Measurements from ENCODE around the gene RCHY1. TPM values are rescaled to one million over a fixed set of nuclear protein-coding genes. Genes with fewer than 3 reads are reported as not detected.
"Not testable (repeated sequence)": the region's sequence is repeated elsewhere in the genome, so short reads cannot be mapped to it uniquely, and the experiment has no call there.

The RCHY1 gene
- total and polyA plus RNA-seq, 4 donors = 19.9 to 33.5 (median 29.3) TPM

- Histone ChIP-seq H3K4me1 (ENCODE audit: control insufficient read depth in 1 of 2, insufficient read depth in 2 of 2, low read length in 2 of 2) (no peaks in the 10 kb centered on the region), H3K27me3 (ENCODE audit: control insufficient read depth in 1 of 2, insufficient read depth in 2 of 2, low read length in 1 of 2) (no peaks in the 10 kb centered on the region), H3K4me3 (ENCODE audit: low read length in 2 of 2) (no peak overlapping the region), H3K36me3 (ENCODE audit: control insufficient read depth in 1 of 2, insufficient read depth in 2 of 2, low read length in 1 of 2) (peaks cover 1 to 8% of the 10 kb centered on the region in 2 donors), H3K27ac (ENCODE audit: low read depth in 1 of 2, low read length in 2 of 2) (no peak overlapping the region), H3K9me3 (ENCODE audit: control insufficient read depth, low read length) (no peaks in the 10 kb centered on the region)
- 98 to 100% methylated on average over 1 of the region's 1 CpG for WGBS, 2 donors
- intact Hi-C loops (cut with DNase I) = no loop called here
- DNase-seq = no peak
- ATAC-seq (ENCODE audit: low FRiP score) = no peak
These were observed 11.7 kb upstream of the RCHY1 start for GRCh38 chr4:75525910-75526309.

GRCh38 chr4:75525086-75525485 is 10.9 kb upstream of the RCHY1 start:
- Histone ChIP-seq H3K4me3 (ENCODE audit: low read length in 2 of 2) (no peak overlapping the region), H3K36me3 (ENCODE audit: control insufficient read depth in 1 of 2, insufficient read depth in 2 of 2, low read length in 1 of 2) (peaks cover 0 to 4% of the 10 kb centered on the region in 2 donors), H3K27ac (ENCODE audit: low read depth in 1 of 2, low read length in 2 of 2) (no peak overlapping the region), H3K27me3 (ENCODE audit: control insufficient read depth in 1 of 2, insufficient read depth in 2 of 2, low read length in 1 of 2) (no peaks in the 10 kb centered on the region), H3K4me1 (ENCODE audit: control insufficient read depth in 1 of 2, insufficient read depth in 2 of 2, low read length in 2 of 2) (no peaks in the 10 kb centered on the region), H3K9me3 (ENCODE audit: control insufficient read depth, low read length) (no peaks in the 10 kb centered on the region)
- 82 to 92% methylated on average over 1 of the region's 1 CpG for WGBS, 2 donors
- ATAC-seq (ENCODE audit: low FRiP score) (no peak), DNase-seq (no peak)
- intact Hi-C loops (cut with DNase I) = no loop called here

- ATAC-seq (ENCODE audit: low FRiP score); H3K27me3 ChIP-seq (ENCODE audit: control insufficient read depth in 1 of 2, insufficient read depth in 2 of 2, low read length in 1 of 2); H3K4me1 ChIP-seq (ENCODE audit: control insufficient read depth in 1 of 2, insufficient read depth in 2 of 2, low read length in 2 of 2); H3K9me3 ChIP-seq (ENCODE audit: control insufficient read depth, low read length); intact Hi-C loops (cut with DNase I); H3K27ac ChIP-seq (ENCODE audit: low read depth in 1 of 2, low read length in 2 of 2); H3K36me3 ChIP-seq (ENCODE audit: control insufficient read depth in 1 of 2, insufficient read depth in 2 of 2, low read length in 1 of 2); DNase-seq; H3K4me3 ChIP-seq (ENCODE audit: low read length in 2 of 2): not testable (repeated sequence)
- WGBS, 2 donors = 94 to 97% methylated on average over 3 to 4 of the region's 7 CpGs
These were observed 5.2 kb upstream of the RCHY1 start for GRCh38 chr4:75519452-75519851.

- no peaks in the 10 kb centered on the region for H3K9me3 ChIP-seq (ENCODE audit: control insufficient read depth, low read length)
- intact Hi-C loops (cut with DNase I) = no loop called here
- H3K27me3 ChIP-seq (ENCODE audit: control insufficient read depth in 1 of 2, insufficient read depth in 2 of 2, low read length in 1 of 2) = no peaks in the 10 kb centered on the region
- H3K27ac ChIP-seq (ENCODE audit: low read depth in 1 of 2, low read length in 2 of 2) = no peak overlapping the region
- H3K4me3 ChIP-seq (ENCODE audit: low read length in 2 of 2) = no peak overlapping the region
- DNase-seq = no peak
- ATAC-seq (ENCODE audit: low FRiP score) = no peak
- H3K36me3 ChIP-seq (ENCODE audit: control insufficient read depth in 1 of 2, insufficient read depth in 2 of 2, low read length in 1 of 2) = no peaks in the 10 kb centered on the region
- WGBS, 2 donors = 90 to 91% methylated on average over 1 of the region's 1 CpG
- peaks cover 3 to 7% of the 10 kb centered on the region in 2 donors for H3K4me1 ChIP-seq (ENCODE audit: control insufficient read depth in 1 of 2, insufficient read depth in 2 of 2, low read length in 2 of 2)
These were observed 1.9 kb upstream of the RCHY1 start for GRCh38 chr4:75516144-75516543.

GRCh38 chr4:75514949-75515612 is 878 bp upstream of the RCHY1 start:
- intact Hi-C loops (cut with DNase I) = no loop called here
- 34 to 47% methylated on average over 9 of the region's 9 CpGs for WGBS, 2 donors
- Histone ChIP-seq H3K9me3 (ENCODE audit: control insufficient read depth, low read length) (no peaks in the 10 kb centered on the region), H3K36me3 (ENCODE audit: control insufficient read depth in 1 of 2, insufficient read depth in 2 of 2, low read length in 1 of 2) (no peaks in the 10 kb centered on the region), H3K4me3 (ENCODE audit: low read length in 2 of 2) (peak overlapping the region; percentile 36 to 100), H3K4me1 (ENCODE audit: control insufficient read depth in 1 of 2, insufficient read depth in 2 of 2, low read length in 2 of 2) (peaks cover 5 to 11% of the 10 kb centered on the region in 2 donors), H3K27ac (ENCODE audit: low read depth in 1 of 2, low read length in 2 of 2) (peak overlapping the region; percentile 40 to 89), H3K27me3 (ENCODE audit: control insufficient read depth in 1 of 2, insufficient read depth in 2 of 2, low read length in 1 of 2) (no peaks in the 10 kb centered on the region)
- no peak for DNase-seq
- ATAC-seq (ENCODE audit: low FRiP score) = no peak

- H3K27me3 ChIP-seq (ENCODE audit: control insufficient read depth in 1 of 2, insufficient read depth in 2 of 2, low read length in 1 of 2) = no peaks in the 10 kb centered on the region
- no peaks in the 10 kb centered on the region for H3K9me3 ChIP-seq (ENCODE audit: control insufficient read depth, low read length)
- peak; percentile 22 for ATAC-seq (ENCODE audit: low FRiP score)
- H3K4me3 ChIP-seq (ENCODE audit: low read length in 2 of 2) = peak overlapping the region; percentile 99 to 100
- H3K4me1 ChIP-seq (ENCODE audit: control insufficient read depth in 1 of 2, insufficient read depth in 2 of 2, low read length in 2 of 2) = peaks cover 7 to 11% of the 10 kb centered on the region in 2 donors
- WGBS, 2 donors = 0% methylated on average over 12 of the region's 12 CpGs
- H3K27ac ChIP-seq (ENCODE audit: low read depth in 1 of 2, low read length in 2 of 2) = peak overlapping the region in 1 of 2 donors; percentile 50
- intact Hi-C loops (cut with DNase I) = no loop called here
- DNase-seq = no peak
- H3K36me3 ChIP-seq (ENCODE audit: control insufficient read depth in 1 of 2, insufficient read depth in 2 of 2, low read length in 1 of 2) = no peaks in the 10 kb centered on the region
These were observed 575 bp downstream of the RCHY1 start for GRCh38 chr4:75513526-75514130.

GRCh38 chr4:75512386-75513211 is 1.6 kb downstream of the RCHY1 start:
- H3K27me3 ChIP-seq (ENCODE audit: control insufficient read depth in 1 of 2, insufficient read depth in 2 of 2, low read length in 1 of 2) = no peaks in the 10 kb centered on the region
- no peaks in the 10 kb centered on the region for H3K36me3 ChIP-seq (ENCODE audit: control insufficient read depth in 1 of 2, insufficient read depth in 2 of 2, low read length in 1 of 2)
- H3K9me3 ChIP-seq (ENCODE audit: control insufficient read depth, low read length) = no peaks in the 10 kb centered on the region
- peak overlapping the region; percentile 99 to 100 for H3K4me3 ChIP-seq (ENCODE audit: low read length in 2 of 2)
- DNase-seq (no peak), ATAC-seq (ENCODE audit: low FRiP score) (no peak)
- H3K27ac ChIP-seq (ENCODE audit: low read depth in 1 of 2, low read length in 2 of 2) = no peak overlapping the region
- 29 to 53% methylated on average over 6 of the region's 6 CpGs for WGBS, 2 donors
- H3K4me1 ChIP-seq (ENCODE audit: control insufficient read depth in 1 of 2, insufficient read depth in 2 of 2, low read length in 2 of 2) = peaks cover 7 to 9% of the 10 kb centered on the region in 2 donors
- intact Hi-C loops (cut with DNase I) = no loop called here

- DNase-seq (no peak), ATAC-seq (ENCODE audit: low FRiP score) (no peak)
- H3K4me3 ChIP-seq (ENCODE audit: low read length in 2 of 2) = peak overlapping the region in 1 of 2 donors; percentile 40
- no peaks in the 10 kb centered on the region for H3K9me3 ChIP-seq (ENCODE audit: control insufficient read depth, low read length)
- H3K27me3 ChIP-seq (ENCODE audit: control insufficient read depth in 1 of 2, insufficient read depth in 2 of 2, low read length in 1 of 2) = no peaks in the 10 kb centered on the region
- H3K27ac ChIP-seq (ENCODE audit: low read depth in 1 of 2, low read length in 2 of 2) = no peak overlapping the region
- intact Hi-C loops (cut with DNase I) = no loop called here
- WGBS, 2 donors = 58 to 63% methylated on average over 3 of the region's 3 CpGs
- H3K4me1 ChIP-seq (ENCODE audit: control insufficient read depth in 1 of 2, insufficient read depth in 2 of 2, low read length in 2 of 2) = peaks cover 7 to 9% of the 10 kb centered on the region in 2 donors
- no peaks in the 10 kb centered on the region for H3K36me3 ChIP-seq (ENCODE audit: control insufficient read depth in 1 of 2, insufficient read depth in 2 of 2, low read length in 1 of 2)
These were observed 2.4 kb downstream of the RCHY1 start for GRCh38 chr4:75511841-75512240.
